ENCODE measurements around the gene MYL9.

MYL9 gene

DNA sequence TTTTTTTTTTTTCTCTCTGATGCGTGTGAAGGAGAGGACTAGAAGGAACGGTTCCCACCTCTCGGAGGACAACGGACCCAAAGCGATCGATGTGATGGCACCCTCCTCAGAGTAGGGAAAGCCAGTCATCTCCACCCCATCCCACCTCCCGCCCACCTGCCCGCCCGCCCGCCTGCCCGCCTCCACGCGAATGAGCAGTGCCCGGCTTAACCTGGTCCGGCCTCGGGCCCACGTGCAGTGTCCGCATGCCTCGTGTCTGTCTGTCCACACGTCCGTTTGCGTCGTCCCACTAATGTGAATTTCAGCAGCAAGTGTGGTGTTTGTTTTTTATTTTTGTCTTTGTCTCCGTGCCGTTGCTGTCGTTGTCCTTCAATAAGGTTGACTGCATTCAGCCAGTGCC, 42.1 kb upstream of the MYL9 start:
- H4K20me1 ChIP-seq: peaks cover 21 to 61% (median 40%) of the 10 kb centered on the region in 11 experiments; a peak in 20 of 22 replicates
- H3K4me3 ChIP-seq: no peak overlapping the region
- H3K4me2 ChIP-seq: no peak overlapping the region
- no peak overlapping the region for H3K9ac ChIP-seq
- no peaks in the 10 kb centered on the region for H3K27me3 ChIP-seq
- no peak overlapping the region for H3K27ac ChIP-seq
- H3K36me3 ChIP-seq: peaks cover 75 to 99% (median 86%) of the 10 kb centered on the region in 11 experiments
- peaks cover 0 to 15% (median 7%) of the 10 kb centered on the region in 10 experiments; a peak in 9 of 20 replicates for H3K4me1 ChIP-seq
- no peak for TF ChIP-seq Cebpa-rat (IDR thresholded peaks at IDR 0.05)
- H3K9me3 ChIP-seq (replicated peaks in 1 of 11): no peaks in the 10 kb centered on the region

DNA sequence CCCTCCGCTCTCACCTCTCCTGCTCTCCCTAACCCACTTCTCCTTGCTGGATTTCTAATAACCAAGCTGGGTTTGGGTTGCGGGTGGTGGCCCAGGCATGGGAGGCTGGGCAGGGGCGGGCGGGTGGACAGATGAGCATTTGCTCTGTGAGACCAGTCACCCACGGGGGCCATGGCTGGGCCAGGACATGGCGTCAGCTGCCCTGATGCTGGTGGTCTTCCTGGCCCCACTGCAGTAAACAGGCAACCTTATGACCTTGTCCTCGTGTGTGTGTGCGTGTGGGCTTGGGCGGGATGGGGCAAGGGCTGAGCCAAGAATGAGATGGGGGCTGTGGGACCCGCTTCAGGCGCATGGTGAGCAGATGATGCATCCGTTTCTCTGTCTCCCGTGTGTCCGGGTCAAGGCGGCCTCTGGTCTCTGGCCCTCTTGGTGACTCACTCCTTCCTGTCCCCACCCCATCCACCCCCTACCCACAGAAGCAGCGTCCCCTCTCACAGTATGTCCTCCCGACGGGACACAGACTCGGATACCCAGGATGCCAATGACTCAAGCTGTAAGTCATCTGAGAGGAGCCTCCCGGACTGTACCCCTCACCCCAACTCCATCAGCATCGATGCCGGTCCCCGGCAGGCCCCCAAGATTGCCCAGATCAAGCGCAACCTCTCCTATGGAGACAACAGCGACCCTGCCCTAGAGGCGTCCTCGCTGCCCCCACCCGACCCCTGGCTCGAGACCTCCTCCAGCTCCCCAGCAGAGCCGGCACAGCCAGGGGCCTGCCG, 41.4 kb upstream of the MYL9 start:
- TF ChIP-seq Cebpa-rat (IDR thresholded peaks at IDR 0.05): no peak
- Histone ChIP-seq H3K9ac (no peak overlapping the region), H4K20me1 (peaks cover 14 to 54% (median 33%) of the 10 kb centered on the region in 11 experiments; a peak in 19 of 22 replicates), H3K4me1 (peaks cover 0 to 15% (median 7%) of the 10 kb centered on the region in 10 experiments; a peak in 9 of 20 replicates), H3K4me2 (no peak overlapping the region), H3K36me3 (peaks cover 82 to 99% (median 93%) of the 10 kb centered on the region in 11 experiments), H3K9me3 (replicated peaks in 1 of 11) (no peaks in the 10 kb centered on the region), H3K4me3 (no peak overlapping the region), H3K27me3 (no peaks in the 10 kb centered on the region), H3K27ac (no peak overlapping the region)

DNA sequence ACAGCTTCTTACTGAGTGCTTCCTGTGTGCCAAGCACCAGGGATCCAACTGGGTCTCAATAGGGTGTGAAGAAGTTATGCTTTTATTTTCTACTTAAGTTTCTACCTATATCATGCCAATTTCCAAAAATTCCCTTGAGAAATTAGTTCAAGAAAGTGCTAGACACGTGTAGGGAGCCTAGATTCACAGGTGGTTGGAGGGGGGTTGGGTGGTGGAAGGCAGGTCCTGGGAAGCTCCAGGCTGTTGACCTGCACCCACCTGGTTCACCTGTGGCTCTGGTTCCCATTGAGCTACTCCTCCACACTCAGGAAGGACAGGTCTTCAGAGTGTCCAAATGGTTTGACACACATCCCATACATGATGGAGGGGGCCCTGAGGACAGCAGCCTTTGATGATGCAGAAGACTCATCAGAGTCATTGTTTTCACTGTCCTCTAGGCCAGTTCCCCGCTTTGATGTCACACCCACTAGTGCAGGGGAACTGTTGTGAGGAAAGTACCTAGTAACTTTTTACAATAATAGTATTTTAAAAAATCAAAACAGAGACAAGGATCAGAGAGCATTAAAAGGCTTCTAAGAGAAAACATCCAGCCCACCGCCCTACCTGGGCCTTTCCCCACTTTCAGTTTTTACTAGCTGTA, 39.8 kb upstream of the MYL9 start:
- Histone ChIP-seq H3K9me3 (replicated peaks in 1 of 11) (no peaks in the 10 kb centered on the region), H3K27me3 (no peaks in the 10 kb centered on the region), H3K4me3 (no peak overlapping the region), H3K9ac (no peak overlapping the region), H4K20me1 (peaks cover 8 to 52% (median 28%) of the 10 kb centered on the region in 11 experiments; a peak in 19 of 22 replicates), H3K4me1 (peaks cover 0 to 10% (median 6%) of the 10 kb centered on the region in 10 experiments; a peak in 11 of 20 replicates), H3K27ac (no peak overlapping the region), H3K4me2 (no peak overlapping the region), H3K36me3 (peaks cover 88 to 99% (median 96%) of the 10 kb centered on the region in 11 experiments)
- TF ChIP-seq Cebpa-rat (IDR thresholded peaks at IDR 0.05): no peak

DNA sequence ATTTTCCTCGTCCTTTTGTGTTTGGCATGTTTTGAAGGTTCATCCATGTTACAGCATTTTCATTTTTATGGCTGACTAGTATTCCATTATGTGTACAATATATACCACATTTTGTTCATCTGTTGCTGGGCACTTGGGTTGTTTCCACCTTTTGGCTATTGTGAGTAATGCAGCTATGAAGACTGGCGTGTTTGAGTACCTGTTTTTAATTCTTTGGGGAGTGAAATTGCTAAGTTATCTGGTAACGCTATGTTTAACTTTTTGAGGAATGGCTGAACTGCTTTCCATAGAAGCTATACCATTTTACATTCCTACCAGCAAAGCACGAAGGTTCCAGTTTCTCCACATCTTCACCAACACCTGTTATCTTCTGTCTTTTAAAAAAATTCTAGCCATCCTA, 37.0 kb upstream of the MYL9 start:
- H3K36me3 ChIP-seq: peaks cover 87 to 100% (median 96%) of the 10 kb centered on the region in 11 experiments

DNA sequence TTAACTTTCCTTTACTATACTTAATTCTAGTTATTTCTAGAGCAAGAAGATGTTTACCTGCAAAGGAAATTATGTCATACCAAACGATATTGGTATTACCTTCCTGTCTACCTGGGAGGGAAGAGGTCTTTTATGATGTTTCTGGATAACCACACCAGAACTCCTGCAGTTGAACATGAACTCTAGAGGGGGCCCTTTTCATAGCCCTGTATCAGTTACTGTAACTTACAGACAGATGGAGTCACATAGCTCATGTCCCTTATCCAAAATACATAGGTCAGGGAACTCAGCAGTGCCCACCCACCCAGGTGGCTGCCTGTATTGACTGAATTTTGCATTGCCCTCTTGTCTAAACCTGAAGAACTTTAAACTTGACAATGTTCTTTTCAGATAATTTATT, 35.1 kb upstream of the MYL9 start:
- Histone ChIP-seq H3K27ac (no peak overlapping the region), H3K9ac (no peak overlapping the region), H3K27me3 (no peaks in the 10 kb centered on the region), H3K4me3 (no peak overlapping the region), H3K4me1 (peaks cover 0 to 9% (median 0%) of the 10 kb centered on the region in 10 experiments; a peak in 2 of 20 replicates), H3K9me3 (replicated peaks in 1 of 11) (no peaks in the 10 kb centered on the region), H3K4me2 (no peak overlapping the region), H4K20me1 (peaks cover 5 to 26% (median 11%) of the 10 kb centered on the region in 11 experiments; a peak in 15 of 22 replicates), H3K36me3 (peaks cover 86 to 100% (median 96%) of the 10 kb centered on the region in 11 experiments)
- TF ChIP-seq Cebpa-rat (IDR thresholded peaks at IDR 0.05): no peak

More for the DNA sequence above, 37.0 kb upstream of the MYL9 start:
- Histone ChIP-seq H3K9me3 (replicated peaks in 1 of 11) (no peaks in the 10 kb centered on the region), H3K9ac (no peak overlapping the region), H3K4me2 (no peak overlapping the region), H4K20me1 (peaks cover 5 to 38% (median 11%) of the 10 kb centered on the region in 11 experiments; a peak in 15 of 22 replicates), H3K4me3 (no peak overlapping the region), H3K27ac (no peak overlapping the region), H3K4me1 (peaks cover 0 to 9% (median 0%) of the 10 kb centered on the region in 10 experiments; a peak in 2 of 20 replicates), H3K27me3 (no peaks in the 10 kb centered on the region)
- TF ChIP-seq Cebpa-rat (IDR thresholded peaks at IDR 0.05): no peak

DNA sequence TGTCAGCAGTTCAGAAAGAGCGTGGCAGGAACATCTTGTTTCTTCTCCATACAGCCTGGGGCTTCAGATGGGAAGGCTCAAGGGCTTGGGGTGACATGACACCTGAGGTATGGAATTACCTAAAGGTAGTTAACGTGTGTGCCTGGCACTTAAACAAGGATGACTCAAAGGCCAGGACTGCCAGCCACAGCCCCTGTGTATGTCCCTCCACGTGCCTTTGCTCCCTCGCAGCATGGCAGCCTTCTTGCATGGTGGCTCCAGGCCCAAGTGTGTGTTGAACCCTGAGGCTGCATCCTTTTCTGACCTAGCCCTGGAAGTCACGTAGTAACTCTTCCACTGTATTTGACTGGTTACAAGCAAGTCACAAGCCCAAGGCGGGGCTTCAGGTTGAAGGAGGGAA, 33.6 kb upstream of the MYL9 start:
- H4K20me1 ChIP-seq: peaks cover 5 to 26% (median 11%) of the 10 kb centered on the region in 11 experiments; a peak in 15 of 22 replicates
- H3K36me3 ChIP-seq: peaks cover 88 to 100% (median 98%) of the 10 kb centered on the region in 11 experiments
- peaks cover 0 to 9% (median 0%) of the 10 kb centered on the region in 10 experiments; a peak in 2 of 20 replicates for H3K4me1 ChIP-seq
- TF ChIP-seq Cebpa-rat (IDR thresholded peaks at IDR 0.05): no peak
- H3K27ac ChIP-seq: no peak overlapping the region
- H3K4me2 ChIP-seq: no peak overlapping the region
- H3K9ac ChIP-seq: no peak overlapping the region
- no peaks in the 10 kb centered on the region for H3K27me3 ChIP-seq
- H3K4me3 ChIP-seq: no peak overlapping the region
- no peaks in the 10 kb centered on the region for H3K9me3 ChIP-seq (replicated peaks in 1 of 11)

DNA sequence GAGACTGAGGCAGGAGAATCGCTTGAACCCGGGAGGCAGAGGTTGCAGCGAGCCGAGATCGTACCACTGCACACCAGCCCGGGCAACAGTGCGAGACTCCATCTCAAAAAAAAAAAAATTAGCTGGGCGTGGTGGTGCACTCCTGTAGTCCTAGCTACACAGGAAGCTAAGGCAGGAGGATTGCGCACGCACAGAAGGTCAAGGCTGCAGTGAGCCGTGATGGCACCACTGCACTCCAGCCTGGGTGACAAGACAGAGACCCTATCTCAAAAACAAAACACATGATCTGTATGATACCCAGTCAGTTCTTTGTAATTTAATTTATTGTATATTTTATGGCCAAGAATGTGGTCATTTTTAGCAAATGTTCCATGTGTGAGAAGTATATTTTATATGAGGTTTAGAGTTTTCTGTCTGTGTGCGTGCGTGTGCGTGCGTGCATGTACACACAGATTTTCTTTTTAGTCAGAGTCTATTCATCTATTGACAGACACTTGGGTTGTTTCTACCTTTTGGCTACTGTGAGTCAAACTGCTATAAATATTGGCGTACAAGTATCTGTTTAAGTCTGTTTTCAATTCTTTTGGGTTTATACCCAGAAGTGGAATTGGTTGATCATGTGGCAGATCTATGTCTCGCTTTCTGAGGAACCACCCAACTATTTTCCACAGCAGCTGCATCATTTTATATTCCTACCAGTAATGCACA, 22.2 kb upstream of the MYL9 start:
- H3K9me3 ChIP-seq (replicated peaks in 1 of 11): no peaks in the 10 kb centered on the region

DNA sequence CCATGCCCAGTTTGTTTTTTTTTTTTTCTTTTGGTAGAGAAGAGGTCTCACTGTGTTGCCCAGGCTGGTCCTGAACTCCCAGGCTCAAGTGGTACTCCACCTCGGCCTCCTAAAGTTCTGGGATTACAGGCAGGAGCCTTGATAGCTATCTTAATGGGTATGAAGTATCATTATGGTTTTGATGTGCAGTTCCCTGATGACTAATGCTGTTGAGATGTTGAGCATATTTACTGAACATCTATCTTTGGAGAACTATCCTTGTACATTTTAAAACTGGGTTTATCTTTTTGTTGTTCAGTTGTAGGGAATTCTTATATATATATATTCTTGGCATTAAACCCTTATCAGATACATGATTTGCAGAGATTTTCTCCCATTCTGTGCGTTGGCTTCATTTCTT, 21.4 kb upstream of the MYL9 start:
- peaks cover 62 to 99% (median 86%) of the 10 kb centered on the region in 11 experiments for H3K36me3 ChIP-seq
- no peak overlapping the region for H3K4me3 ChIP-seq
- no peak overlapping the region for H3K4me2 ChIP-seq
- H3K9ac ChIP-seq: no peak overlapping the region
- H3K27ac ChIP-seq: no peak overlapping the region
- H3K9me3 ChIP-seq (replicated peaks in 1 of 11): no peaks in the 10 kb centered on the region
- H3K27me3 ChIP-seq: no peaks in the 10 kb centered on the region
- no peak for TF ChIP-seq Cebpa-rat (IDR thresholded peaks at IDR 0.05)
- peaks cover 0 to 35% (median 5%) of the 10 kb centered on the region in 11 experiments; a peak in 9 of 22 replicates for H4K20me1 ChIP-seq
- peaks cover 11 to 30% (median 15%) of the 10 kb centered on the region in 10 experiments for H3K4me1 ChIP-seq

More for the DNA sequence above, 22.2 kb upstream of the MYL9 start:
- TF ChIP-seq Cebpa-rat (IDR thresholded peaks at IDR 0.05): no peak
- no peak overlapping the region for H3K4me3 ChIP-seq
- no peak overlapping the region for H3K9ac ChIP-seq
- peaks cover 0 to 42% (median 10%) of the 10 kb centered on the region in 11 experiments; a peak in 9 of 22 replicates for H4K20me1 ChIP-seq
- no peaks in the 10 kb centered on the region for H3K27me3 ChIP-seq
- peaks cover 62 to 99% (median 86%) of the 10 kb centered on the region in 11 experiments for H3K36me3 ChIP-seq
- H3K27ac ChIP-seq: no peak overlapping the region
- peaks cover 11 to 29% (median 15%) of the 10 kb centered on the region in 10 experiments for H3K4me1 ChIP-seq
- H3K4me2 ChIP-seq: no peak overlapping the region

All from BLaER1 treated with 17β-estradiol and CSF1 and Interleukin-3, amounts not matched to agents 10 nM and 100 nM (cell line).